Activated CD8-positive, alpha-beta T cell treated with anti-CD3 and anti-CD28 coated beads for 36 hours (primary cell): ENCODE measurements around the gene SLC30A9. TPM values are rescaled to one million over a fixed set of nuclear protein-coding genes. Genes with fewer than 3 reads are reported as not detected.

ENCODE experiments used
- ATAC-seq: fragments of 200-7000 bp; cut with Tn5 transposase; one replicate; pipeline ENCODE4 v1.10.0; 2021; ENCODE audit warnings: mild to moderate bottlenecking, moderate library complexity
- CTCF ChIA-PET: fragments of 350-600 bp; sonication (Branson Sonifier 250); formaldehyde crosslinking; loops from one replicate; lab custom pipeline; 2021; ENCODE audit warnings: antibody characterized with exemption; lab: Charles Lee
- POLR2A ChIA-PET: fragments of 350-600 bp; sonication (Branson Sonifier 250); formaldehyde crosslinking; loops from one replicate; lab custom pipeline; 2021; ENCODE audit warnings: antibody characterized with exemption; lab: Charles Lee
- DNase-seq: peaks from one replicate; pipeline ENCODE4 v3.0.0-alpha.2; 2020
- H3K27ac Mint-ChIP-seq: one replicate; pipeline ENCODE4 v1.8.0; 2021; ENCODE audit warnings: mild to moderate bottlenecking, mixed read lengths
- H3K27me3 Mint-ChIP-seq: one replicate; pipeline ENCODE4 v1.8.0; 2021; ENCODE audit warnings: mixed read lengths
- H3K36me3 Mint-ChIP-seq: one replicate; pipeline ENCODE4 v1.8.0; 2021; ENCODE audit warnings: low read depth, mixed read lengths
- H3K4me1 Mint-ChIP-seq: one replicate; pipeline ENCODE4 v1.8.0; 2021; ENCODE audit warnings: low read depth, mixed read lengths
- H3K4me3 Mint-ChIP-seq: one replicate; pipeline ENCODE4 v1.8.0; 2021; ENCODE audit warnings: mild to moderate bottlenecking, moderate library complexity, mixed read lengths
- H3K9me3 Mint-ChIP-seq: one replicate; pipeline ENCODE4 v1.8.0; 2021; ENCODE audit warnings: mixed read lengths
- intact Hi-C: fragments of 100-400 bp; cut with micrococcal nuclease; formaldehyde crosslinking; loops from one replicate; pipeline ENCODE4 v1.10.0; 2022
- total RNA-seq, 2 experiments: library from RNA; stranded (reverse); gene quantifications; one replicate each; pipeline ENCODE4 v1.2.3, GENCODE V29; 2021
- TF ChIP-seq, protein P1 (sequence below): fragments of 200-600 bp; IDR thresholded peaks from one replicate; pipeline ENCODE4 v1.8.0; 2022; ENCODE audit warnings: antibody characterized with exemption, mild to moderate bottlenecking

SLC30A9 gene
- total RNA-seq, 2 experiments from 2014 or later, result 42.5 to 51.6 TPM

DNA sequence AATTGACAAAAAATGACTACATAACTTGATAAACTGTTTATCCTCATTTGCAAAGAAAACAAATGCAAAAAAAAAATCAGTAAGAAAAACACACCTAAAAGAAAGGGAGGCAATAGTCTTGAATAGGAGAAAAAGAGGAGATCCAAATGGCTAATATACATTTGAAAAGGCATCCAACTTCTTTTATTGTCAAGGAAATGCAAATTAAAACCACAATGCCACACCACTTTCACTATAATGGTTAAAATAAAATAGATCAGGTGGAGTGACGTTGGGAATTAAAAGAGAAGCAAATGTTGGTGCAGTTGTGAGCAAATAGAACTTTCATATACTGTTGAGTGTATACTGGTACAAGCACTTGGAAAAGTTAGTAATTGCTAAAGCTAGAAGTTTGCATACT lies 5.2 kb upstream of the SLC30A9 start:
- no peak overlapping the region for H3K27ac Mint-ChIP-seq
- H3K27me3 Mint-ChIP-seq, result no peaks in the 10 kb centered on the region
- TF ChIP-seq, protein P1, sequence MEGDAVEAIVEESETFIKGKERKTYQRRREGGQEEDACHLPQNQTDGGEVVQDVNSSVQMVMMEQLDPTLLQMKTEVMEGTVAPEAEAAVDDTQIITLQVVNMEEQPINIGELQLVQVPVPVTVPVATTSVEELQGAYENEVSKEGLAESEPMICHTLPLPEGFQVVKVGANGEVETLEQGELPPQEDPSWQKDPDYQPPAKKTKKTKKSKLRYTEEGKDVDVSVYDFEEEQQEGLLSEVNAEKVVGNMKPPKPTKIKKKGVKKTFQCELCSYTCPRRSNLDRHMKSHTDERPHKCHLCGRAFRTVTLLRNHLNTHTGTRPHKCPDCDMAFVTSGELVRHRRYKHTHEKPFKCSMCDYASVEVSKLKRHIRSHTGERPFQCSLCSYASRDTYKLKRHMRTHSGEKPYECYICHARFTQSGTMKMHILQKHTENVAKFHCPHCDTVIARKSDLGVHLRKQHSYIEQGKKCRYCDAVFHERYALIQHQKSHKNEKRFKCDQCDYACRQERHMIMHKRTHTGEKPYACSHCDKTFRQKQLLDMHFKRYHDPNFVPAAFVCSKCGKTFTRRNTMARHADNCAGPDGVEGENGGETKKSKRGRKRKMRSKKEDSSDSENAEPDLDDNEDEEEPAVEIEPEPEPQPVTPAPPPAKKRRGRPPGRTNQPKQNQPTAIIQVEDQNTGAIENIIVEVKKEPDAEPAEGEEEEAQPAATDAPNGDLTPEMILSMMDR, result no peak
- ChIA-PET CTCF (no interaction called here), POLR2A (no interaction called here)
- no peak for ATAC-seq
- H3K9me3 Mint-ChIP-seq, result no peaks in the 10 kb centered on the region
- peaks cover 9% of the 10 kb centered on the region for H3K4me1 Mint-ChIP-seq
- intact Hi-C loops, result no loop called here
- H3K4me3 Mint-ChIP-seq, result no peak overlapping the region
- H3K36me3 Mint-ChIP-seq, result no peaks in the 10 kb centered on the region
- DNase-seq, result no peak

DNA sequence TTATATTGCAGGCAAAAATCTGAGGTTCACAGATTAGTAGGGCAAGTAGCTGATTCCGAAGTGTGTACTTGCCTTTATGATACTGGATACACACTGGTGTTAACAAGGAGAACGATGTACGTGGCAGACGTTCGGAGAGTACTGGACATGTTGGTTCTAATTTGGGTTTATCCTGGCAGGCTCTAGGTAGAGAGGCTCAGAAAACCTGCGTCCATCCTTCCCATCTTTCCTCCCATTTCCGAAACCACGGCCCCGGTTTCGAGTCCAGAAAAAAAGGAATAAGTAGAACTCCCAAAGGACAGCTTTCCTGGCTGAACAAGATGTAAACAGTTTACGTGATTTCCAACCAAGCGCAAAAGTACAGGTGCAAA lies 351 bp upstream of the SLC30A9 start:
- CTCF ChIA-PET, result interaction anchor here (0.8 to 1.0 kb wide), 2 partner anchors 10 to 22 kb away, joined by 3 read pairs; no protein-coding TSS in a partner anchor
- intact Hi-C loops, result no loop called here
- POLR2A ChIA-PET, result interaction anchor here (0.6 to 1.7 kb wide), 4 partner anchors 20 to 54 kb away, joined by 3 to 5 read pairs (median 4); no protein-coding TSS in a partner anchor
- no peaks in the 10 kb centered on the region for H3K9me3 Mint-ChIP-seq
- H3K27me3 Mint-ChIP-seq, result no peaks in the 10 kb centered on the region
- H3K4me3 Mint-ChIP-seq, result peak overlapping the region; percentile 98
- no peak for DNase-seq
- TF ChIP-seq, protein P1, result no peak
- H3K27ac Mint-ChIP-seq, result peak overlapping the region; percentile 89
- peaks cover 29% of the 10 kb centered on the region for H3K4me1 Mint-ChIP-seq
- H3K36me3 Mint-ChIP-seq, result peaks cover 11% of the 10 kb centered on the region
- peak; percentile 20 for ATAC-seq

DNA sequence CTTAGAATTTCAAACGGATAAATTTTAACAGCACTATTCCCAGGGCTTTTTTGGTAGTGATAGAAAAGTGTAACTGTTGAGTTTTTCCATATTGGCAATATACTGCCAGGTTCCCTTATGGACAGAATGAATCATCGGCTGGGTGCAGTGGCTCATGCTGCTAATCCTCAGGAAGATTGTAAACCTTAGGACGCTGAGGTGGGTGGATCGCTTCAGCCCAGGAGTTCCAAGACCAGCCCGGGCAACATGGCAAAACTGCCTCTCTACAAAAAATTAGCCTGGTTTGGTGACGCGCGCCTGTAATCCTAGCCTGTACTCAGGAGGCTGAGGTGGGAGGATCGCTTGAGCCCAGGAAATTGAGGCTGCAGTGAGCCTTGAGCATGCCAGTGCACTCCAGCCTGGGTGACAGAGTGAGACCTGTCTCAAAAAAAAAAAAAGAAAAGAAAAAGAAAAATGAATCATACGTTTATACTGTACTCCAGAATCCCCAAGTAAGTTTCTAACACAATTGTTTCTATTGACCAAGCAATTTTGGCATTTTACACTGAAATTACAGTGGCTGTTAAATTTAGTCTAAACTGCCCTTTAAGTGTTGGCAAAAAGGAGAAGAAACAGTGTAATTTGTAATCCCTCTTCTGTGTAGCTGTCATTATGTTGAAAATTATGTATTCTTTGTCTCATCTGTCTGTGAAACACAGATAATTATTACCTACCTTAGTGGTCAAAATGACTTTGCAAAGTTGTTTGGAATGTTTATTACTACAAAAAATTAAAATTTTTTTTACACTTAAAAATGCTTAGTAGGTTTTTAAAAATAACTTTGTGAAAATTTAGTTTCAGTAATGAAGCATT lies 1.8 kb downstream of the SLC30A9 start:
- Mint-ChIP-seq H3K4me1 (peaks cover 33% of the 10 kb centered on the region), H3K36me3 (peaks cover 15% of the 10 kb centered on the region), H3K4me3 (peak overlapping the region; percentile 98), H3K27me3 (no peaks in the 10 kb centered on the region), H3K27ac (no peak overlapping the region), H3K9me3 (no peaks in the 10 kb centered on the region)
- DNase-seq (no peak), ATAC-seq (no peak)
- CTCF ChIA-PET, result interaction anchor here (1.1 to 1.3 kb wide), 2 partner anchors 16 to 34 kb away, joined by 3 read pairs; no protein-coding TSS in a partner anchor
- TF ChIP-seq, protein P1, result no peak
- POLR2A ChIA-PET, result interaction anchor here (1.0 to 1.9 kb wide), 2 partner anchors 9 to 111 kb away, joined by 3 to 5 read pairs; no protein-coding TSS in a partner anchor
- intact Hi-C loops, result no loop called here

DNA sequence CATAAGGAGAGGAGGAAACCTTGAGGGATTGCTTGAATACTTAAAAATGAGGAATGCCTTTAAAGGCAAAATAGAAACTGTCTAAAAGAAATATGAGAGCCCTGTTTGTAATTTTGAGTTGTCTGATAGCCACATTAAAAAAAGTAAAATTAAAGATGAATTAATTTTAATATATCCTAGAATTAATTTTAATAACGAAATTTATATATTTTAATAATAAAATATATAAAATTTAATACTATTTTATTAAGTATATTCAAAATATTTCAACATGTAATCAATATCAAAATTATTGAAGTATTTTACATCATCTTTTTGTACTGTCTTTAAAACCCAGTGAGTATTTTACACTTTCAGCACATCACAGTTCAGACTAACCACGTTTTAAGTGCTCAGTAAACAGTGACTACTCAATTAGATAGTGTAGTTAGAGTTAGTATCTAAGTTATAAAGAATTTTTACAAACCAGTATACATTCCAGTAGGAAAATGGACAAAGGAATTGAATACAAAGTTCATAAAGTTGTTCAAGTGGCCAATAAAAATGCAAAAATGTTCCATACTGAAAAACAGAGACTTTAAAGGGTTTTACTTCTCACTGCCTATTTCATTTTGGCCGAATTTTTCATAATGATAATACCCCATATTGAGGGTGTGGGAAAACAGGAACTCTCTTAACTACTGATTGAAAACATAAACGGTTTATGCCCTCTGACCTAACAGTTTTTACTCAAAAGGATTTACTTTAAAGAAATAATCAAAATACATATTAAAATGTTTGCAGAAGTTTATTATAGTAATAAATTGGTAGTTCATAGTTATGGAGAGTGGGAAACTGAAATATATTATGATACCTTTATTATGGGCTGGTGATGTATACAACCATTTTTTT lies 2.9 kb downstream of the SLC30A9 start:
- no peak overlapping the region for H3K27ac Mint-ChIP-seq
- no peak for ATAC-seq
- ChIA-PET CTCF (no interaction called here), POLR2A (no interaction called here)
- TF ChIP-seq, protein P1, result no peak
- intact Hi-C loops, result no loop called here
- H3K4me3 Mint-ChIP-seq, result no peak overlapping the region
- no peak for DNase-seq
- H3K9me3 Mint-ChIP-seq, result no peaks in the 10 kb centered on the region
- H3K27me3 Mint-ChIP-seq, result no peaks in the 10 kb centered on the region
- H3K36me3 Mint-ChIP-seq, result peaks cover 19% of the 10 kb centered on the region
- peaks cover 36% of the 10 kb centered on the region for H3K4me1 Mint-ChIP-seq
